Smooth muscle cell (in vitro differentiated cells): ENCODE results near the gene BIRC6. TPM values are rescaled to one million over a fixed set of nuclear protein-coding genes. Genes with fewer than 3 reads are reported as not detected.

Source experiments
- DNase-seq: peaks from one replicate; lab custom pipeline; 2025; ENCODE audit not compliant: unreplicated experiment; lab: John Stamatoyannopoulos, UW
- H2AFZ ChIP-seq: fragments of 200-600 bp; sonication (generic); 2 replicates; pipeline ENCODE4 v1.6.0; 2016; ENCODE audit warnings: antibody characterized with exemption, low read depth, mild to moderate bottlenecking
- H3F3A ChIP-seq: fragments of 200-600 bp; sonication (generic); 2 replicates; pipeline ENCODE4 v1.6.0; 2017; ENCODE audit warnings: antibody characterized with exemption, low read depth
- H3K27ac ChIP-seq: fragments of 200-600 bp; sonication (generic); 2 replicates; pipeline ENCODE4 v1.5.1; 2016; ENCODE audit warnings: low read depth, mild to moderate bottlenecking
- H3K27me3 ChIP-seq: fragments of 200-600 bp; sonication (generic); 2 replicates; pipeline ENCODE4 v1.6.1; 2016; ENCODE audit warnings: low read depth, mild to moderate bottlenecking
- H3K36me3 ChIP-seq: fragments of 200-600 bp; sonication (generic); 2 replicates; pipeline ENCODE4 v1.5.1; 2016; ENCODE audit warnings: low read depth
- H3K4me1 ChIP-seq: fragments of 200-600 bp; sonication (generic); 2 replicates; pipeline ENCODE4 v1.5.1; 2016; ENCODE audit warnings: low read depth
- H3K4me2 ChIP-seq: fragments of 200-600 bp; sonication (generic); 2 replicates; pipeline ENCODE4 v1.6.0; 2016; ENCODE audit warnings: mild to moderate bottlenecking
- H3K4me3 ChIP-seq: fragments of 200-600 bp; sonication (generic); 2 replicates; pipeline ENCODE4 v1.5.1; 2016; ENCODE audit warnings: mild to moderate bottlenecking
- H3K79me2 ChIP-seq: fragments of 200-600 bp; sonication (generic); 2 replicates; pipeline ENCODE4 v1.6.0; 2016; ENCODE audit warnings: low read depth, mild to moderate bottlenecking
- H3K9ac ChIP-seq: fragments of 200-600 bp; sonication (generic); 2 replicates; pipeline ENCODE4 v1.6.0; 2016; ENCODE audit warnings: low read depth
- H3K9me3 ChIP-seq: fragments of 200-600 bp; sonication (generic); replicated peaks from 2 replicates; pipeline ENCODE4 v1.5.1; 2016; ENCODE audit warnings: low read depth
- H4K20me1 ChIP-seq: fragments of 200-600 bp; sonication (generic); 2 replicates; pipeline ENCODE4 v1.6.0; 2016; ENCODE audit warnings: low read depth
- CTCF ChIP-seq: fragments of 200-600 bp; sonication (generic); IDR thresholded peaks from 2 replicates; pipeline ENCODE4 v1.5.1; 2017; ENCODE audit warnings: borderline replicate concordance, mild to moderate bottlenecking, antibody characterized with exemption; ENCODE audit not compliant: insufficient read depth, poor library complexity, severe bottlenecking
- WGBS: methylation state at CpG from one replicate; pipeline ENCODE4 v1.1.7; 2016; ENCODE audit warnings: low lambda C conversion rate; 5-methylcytosine and 5-hydroxymethylcytosine counted together
- polyA plus RNA-seq: library from polyadenylated mRNA; unstranded; fragments of >200 nt; fragmentation: Nextera tagmentation; extraction: Ambion mirVana; gene quantifications from 2 replicates; pipeline ENCODE4 v1.2.1, GENCODE V29; 2016
- total RNA-seq: library from RNA; depleted of rRNA; stranded (reverse); fragments of >200 nt; gene quantifications from 2 replicates; pipeline ENCODE4 v1.2.3, GENCODE V29; 2014

Gene BIRC6
- total and polyA plus RNA-seq, 2 experiments from 2014 or later: 12.4 to 79.8 TPM

- no peak for TF ChIP-seq CTCF
- no peak overlapping the region for H3K4me2 ChIP-seq
- 95% methylated on average over 6 of the region's 6 CpGs for WGBS
- H3F3A ChIP-seq: no peaks in the 10 kb centered on the region
- H4K20me1 ChIP-seq: no peaks in the 10 kb centered on the region
- H2AFZ ChIP-seq: no peak overlapping the region
- H3K27ac ChIP-seq: no peak overlapping the region
- DNase-seq: no peak
- no peak overlapping the region for H3K4me3 ChIP-seq
- no peaks in the 10 kb centered on the region for H3K9me3 ChIP-seq
- H3K4me1 ChIP-seq: no peaks in the 10 kb centered on the region
- no peaks in the 10 kb centered on the region for H3K27me3 ChIP-seq
- H3K36me3 ChIP-seq: peaks cover 28% of the 10 kb centered on the region
- H3K9ac ChIP-seq: no peak overlapping the region
- peaks cover 2% of the 10 kb centered on the region for H3K79me2 ChIP-seq
Measured at GRCh38 chr2:32523686-32524085, 166.9 kb downstream of the BIRC6 start.

- H3K4me2 ChIP-seq: no peak overlapping the region
- no peak overlapping the region for H3K9ac ChIP-seq
- no peak overlapping the region for H3K27ac ChIP-seq
- H3K9me3 ChIP-seq: no peaks in the 10 kb centered on the region
- peaks cover 6% of the 10 kb centered on the region for H3K79me2 ChIP-seq
- H3K36me3 ChIP-seq: peaks cover 18% of the 10 kb centered on the region
- no peak for DNase-seq
- no peak for TF ChIP-seq CTCF
- peaks cover 2% of the 10 kb centered on the region for H4K20me1 ChIP-seq
- H3F3A ChIP-seq: no peaks in the 10 kb centered on the region
- H3K4me3 ChIP-seq: no peak overlapping the region
- H3K4me1 ChIP-seq: no peaks in the 10 kb centered on the region
- no peak overlapping the region for H2AFZ ChIP-seq
- WGBS: 90% methylated on average over 2 of the region's 2 CpGs
- H3K27me3 ChIP-seq: no peaks in the 10 kb centered on the region
Measured at GRCh38 chr2:32532341-32532740, 175.5 kb downstream of the BIRC6 start.

- 93% methylated on average over 1 of the region's 1 CpG for WGBS
- no peak for DNase-seq
- no peak for TF ChIP-seq CTCF
Measured at GRCh38 chr2:32532961-32533360, 176.1 kb downstream of the BIRC6 start.

GRCh38 chr2:32534831-32535230, 178.0 kb downstream of the BIRC6 start:
- H2AFZ ChIP-seq: no peak overlapping the region
- no peaks in the 10 kb centered on the region for H3K9me3 ChIP-seq
- DNase-seq: no peak
- no peaks in the 10 kb centered on the region for H3F3A ChIP-seq
- no peaks in the 10 kb centered on the region for H3K27me3 ChIP-seq
- no peak overlapping the region for H3K4me2 ChIP-seq
- no peak overlapping the region for H3K9ac ChIP-seq
- H3K36me3 ChIP-seq: peaks cover 14% of the 10 kb centered on the region
- peaks cover 9% of the 10 kb centered on the region for H4K20me1 ChIP-seq
- no peak overlapping the region for H3K27ac ChIP-seq
- no peaks in the 10 kb centered on the region for H3K4me1 ChIP-seq
- peaks cover 14% of the 10 kb centered on the region for H3K79me2 ChIP-seq
- 96% methylated on average over 3 of the region's 3 CpGs for WGBS
- H3K4me3 ChIP-seq: no peak overlapping the region
- TF ChIP-seq CTCF: no peak

More at GRCh38 chr2:32532961-32533360, 176.1 kb downstream of the BIRC6 start:
- Histone ChIP-seq H3K4me1 (no peaks in the 10 kb centered on the region), H4K20me1 (peaks cover 4% of the 10 kb centered on the region), H3K36me3 (peaks cover 18% of the 10 kb centered on the region), H3K9ac (no peak overlapping the region), H3F3A (no peaks in the 10 kb centered on the region), H3K79me2 (peaks cover 7% of the 10 kb centered on the region), H3K4me3 (no peak overlapping the region), H3K27ac (no peak overlapping the region), H3K4me2 (no peak overlapping the region), H2AFZ (no peak overlapping the region), H3K27me3 (no peaks in the 10 kb centered on the region), H3K9me3 (no peaks in the 10 kb centered on the region)
